Psoas muscle (tissue), 8 donors: Measurements from ENCODE around the gene IBTK. TPM values are rescaled to one million over a fixed set of nuclear protein-coding genes. Genes with fewer than 3 reads are reported as not detected.
"Not testable (repeated sequence)": the region's sequence is repeated elsewhere in the genome, so short reads cannot be mapped to it uniquely, and the experiment has no call there.

ENCODE experiments used
- ATAC-seq, 4 donors: fragments of 200-7000 bp; cut with Tn5 transposase; one replicate each; pipeline ENCODE4 v1.9.1; 2020; ENCODE audit warnings: moderate library complexity in 3 of 4, mild to moderate bottlenecking in 2 of 4
- DNase-seq, 2 donors: peaks; one replicate each; pipeline ENCODE4 v3.0.0-alpha.2; 2020
- H3K27ac ChIP-seq: fragments of 200-600 bp; one replicate; pipeline ENCODE4 v1.8.0; 2022
- H3K27me3 ChIP-seq, 3 donors: fragments of 200-600 bp in 1 of 3; one replicate each; pipeline versions ENCODE4 v1.6.1 to v1.8.0; 2013 to 2022; ENCODE audit warnings: low read length in 2 of 3, mild to moderate bottlenecking in 2 of 3, moderate library complexity in 1 of 3; ENCODE audit not compliant: insufficient read depth in 3 of 3
- H3K36me3 ChIP-seq, 2 donors: fragments of 200-600 bp in 1 of 2; one replicate each; pipeline versions ENCODE4 v1.6.1 to v1.8.0; 2013 to 2022; ENCODE audit warnings: low read depth in 1 of 2, mild to moderate bottlenecking in 1 of 2, moderate library complexity in 1 of 2; ENCODE audit not compliant: insufficient read depth in 1 of 2
- H3K4me1 ChIP-seq: fragments of 200-600 bp; one replicate; pipeline ENCODE4 v1.8.0; 2022
- H3K4me3 ChIP-seq: fragments of 200-600 bp; one replicate; pipeline ENCODE4 v1.8.0; 2022; ENCODE audit warnings: mild to moderate bottlenecking
- H3K9me3 ChIP-seq: fragments of 200-600 bp; one replicate; pipeline ENCODE4 v1.8.0; 2022
- CTCF ChIP-seq: fragments of 200-600 bp; IDR thresholded peaks from one replicate; pipeline ENCODE4 v1.8.0; 2022; ENCODE audit warnings: antibody characterized with exemption
- WGBS, 3 donors: extraction: QIAGEN DNeasy Blood & Tissue Kit; methylation state at CpG; one replicate each; pipeline versions ENCODE4 v1.1.6 to v1.1.7; 2013; 5-methylcytosine and 5-hydroxymethylcytosine counted together
- intact Hi-C, 2 donors: fragments of 100-400 bp; cut with DNase I; formaldehyde crosslinking; loops; one replicate each; pipeline versions ENCODE4 v1.11.0 to v1.14.2; 2022
- polyA plus RNA-seq, 3 donors: library from polyadenylated mRNA; stranded (reverse); fragments of 200-250 nt; gene quantifications; one replicate each; pipeline ENCODE4 v1.2.3, GENCODE V29; 2013
- total RNA-seq, 4 donors: library from RNA; stranded (reverse); fragmentation: NEBNext Ultra II Directional in 2 of 4; extraction: Animal tissue kit (Norgen Biotek cat#: 25700) in 2 of 4; gene quantifications; one replicate each; pipeline versions ENCODE4 v1.2.1 to v1.2.4, GENCODE V29; 2021 to 2023
- donor health status: healthy with polysubstance abuse.
- donor health status: DM: no; HTN: no; CAD: no; lungs with moderate emphysema.
- donor health status: Bipolar disorder and iron deficiency.
- donor health status: healthy.
- donor health status: DM: yes; HTN: yes; CAD: no.
- donor health status: DM: no; HTN: no; CAD: no.
- donor health status: DM: no; HTN: no; CAD: no.
- donor health status: DM: yes; HTN: yes; CAD: no.

Gene IBTK
- total and polyA plus RNA-seq, 7 donors = 23.8 to 42.8 (median 29.4) TPM

DNA sequence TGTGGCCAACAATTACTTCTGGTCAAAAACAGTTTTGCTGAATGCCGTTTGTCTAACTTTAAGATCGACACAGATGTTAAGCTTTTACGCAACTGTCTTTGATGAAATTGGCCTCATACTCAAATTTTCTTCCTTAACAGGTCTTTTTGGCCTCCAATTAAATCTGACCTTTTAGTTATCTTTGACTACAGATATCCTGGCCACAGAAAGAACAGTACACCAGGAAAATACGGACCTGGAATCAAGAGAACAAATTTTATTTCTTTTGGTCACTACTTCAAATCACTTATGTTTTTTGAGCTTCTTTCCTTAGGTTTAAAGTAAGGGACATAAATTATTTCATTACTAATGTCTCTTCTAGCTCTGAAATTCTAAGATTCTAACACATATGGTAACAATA lies 49.8 kb downstream of the IBTK start:
- intact Hi-C loops = loop anchor here in 1 of 2 donors (10.0 kb wide), 1 partner anchor 937 kb away; no protein-coding TSS in a partner anchor
- H3K4me1 ChIP-seq = no peaks in the 10 kb centered on the region
- no peak overlapping the region for H3K27ac ChIP-seq
- no peak for TF ChIP-seq CTCF
- no peaks in the 10 kb centered on the region for H3K9me3 ChIP-seq
- ATAC-seq = no peak
- no peaks in the 10 kb centered on the region for H3K27me3 ChIP-seq
- no peak overlapping the region for H3K4me3 ChIP-seq
- no peak for DNase-seq
- peaks cover 7 to 100% of the 10 kb centered on the region in 2 donors for H3K36me3 ChIP-seq
- WGBS, 3 donors = 81 to 88% (median 84%) methylated on average over 4 of the region's 4 CpGs

- ATAC-seq, H3K27me3 ChIP-seq, H3K27ac ChIP-seq, H3K9me3 ChIP-seq, DNase-seq, H3K4me1 ChIP-seq, H3K4me3 ChIP-seq: not testable (repeated sequence)
- WGBS, 3 donors = 90 to 95% (median 90%) methylated on average over 5 of the region's 5 CpGs
- intact Hi-C loops = loop anchor here in 1 of 2 donors (10.0 kb wide), 1 partner anchor 938 kb away; no protein-coding TSS in a partner anchor
- H3K36me3 ChIP-seq = peaks cover 7 to 100% of the 10 kb centered on the region in 2 donors
Observed at GRCh38 chr6:82197245-82197644, 50.3 kb downstream of the IBTK start.

DNA sequence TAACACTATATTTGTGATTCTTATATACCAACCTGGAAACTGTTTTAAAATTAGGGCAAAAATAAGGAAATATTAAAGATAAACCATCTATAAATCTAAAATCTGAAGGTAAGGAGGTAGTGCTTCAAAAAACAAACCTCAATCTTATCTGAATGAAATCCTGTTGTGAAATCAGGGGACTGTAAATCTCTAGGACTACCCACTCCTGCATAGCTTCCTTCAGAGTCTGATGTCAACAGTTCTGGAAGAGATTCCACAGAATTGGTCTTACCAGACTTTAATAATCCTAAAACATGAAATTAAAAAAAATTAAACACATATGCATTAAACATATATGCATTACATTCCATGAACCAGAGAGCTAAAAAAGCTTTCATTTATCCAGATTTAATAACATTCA lies 51.4 kb downstream of the IBTK start:
- Histone ChIP-seq H3K4me1 (no peaks in the 10 kb centered on the region), H3K4me3 (no peak overlapping the region), H3K27ac (no peak overlapping the region), H3K36me3 (peaks cover 7 to 100% of the 10 kb centered on the region in 2 donors), H3K27me3 (no peaks in the 10 kb centered on the region), H3K9me3 (no peaks in the 10 kb centered on the region)
- intact Hi-C loops = loop anchor here in 1 of 2 donors (10.0 kb wide), 1 partner anchor 939 kb away; no protein-coding TSS in a partner anchor
- no peak for DNase-seq
- TF ChIP-seq CTCF = no peak
- no peak for ATAC-seq

DNA sequence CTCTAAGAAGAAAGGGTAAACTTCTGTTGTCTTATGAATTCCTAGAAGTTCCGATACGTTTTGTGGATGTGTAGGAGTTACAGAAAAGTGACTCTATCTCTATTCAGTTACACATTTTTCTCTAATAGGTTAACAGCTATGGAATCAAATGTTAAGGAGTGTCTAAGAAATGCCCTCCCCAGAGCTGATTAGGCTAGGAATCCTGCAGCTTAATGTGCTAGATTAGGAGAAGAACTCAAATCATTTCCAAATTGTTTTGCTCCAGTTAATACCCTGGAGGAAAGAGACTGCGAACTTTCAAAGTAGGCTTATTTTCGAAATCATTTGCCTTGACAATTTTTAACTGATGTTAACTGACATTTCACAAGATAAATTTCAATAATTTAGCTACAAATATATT lies 51.9 kb downstream of the IBTK start:
- WGBS, 3 donors = 84 to 90% (median 88%) methylated on average over 4 of the region's 4 CpGs
- no peak for ATAC-seq
- intact Hi-C loops = loop anchor here in 1 of 2 donors (10.0 kb wide), 1 partner anchor 939 kb away; no protein-coding TSS in a partner anchor
- peaks cover 7 to 100% of the 10 kb centered on the region in 2 donors for H3K36me3 ChIP-seq
- no peak overlapping the region for H3K27ac ChIP-seq
- no peaks in the 10 kb centered on the region for H3K9me3 ChIP-seq
- H3K4me1 ChIP-seq = no peaks in the 10 kb centered on the region
- H3K4me3 ChIP-seq = no peak overlapping the region
- no peak for DNase-seq
- TF ChIP-seq CTCF = no peak
- no peaks in the 10 kb centered on the region for H3K27me3 ChIP-seq

DNA sequence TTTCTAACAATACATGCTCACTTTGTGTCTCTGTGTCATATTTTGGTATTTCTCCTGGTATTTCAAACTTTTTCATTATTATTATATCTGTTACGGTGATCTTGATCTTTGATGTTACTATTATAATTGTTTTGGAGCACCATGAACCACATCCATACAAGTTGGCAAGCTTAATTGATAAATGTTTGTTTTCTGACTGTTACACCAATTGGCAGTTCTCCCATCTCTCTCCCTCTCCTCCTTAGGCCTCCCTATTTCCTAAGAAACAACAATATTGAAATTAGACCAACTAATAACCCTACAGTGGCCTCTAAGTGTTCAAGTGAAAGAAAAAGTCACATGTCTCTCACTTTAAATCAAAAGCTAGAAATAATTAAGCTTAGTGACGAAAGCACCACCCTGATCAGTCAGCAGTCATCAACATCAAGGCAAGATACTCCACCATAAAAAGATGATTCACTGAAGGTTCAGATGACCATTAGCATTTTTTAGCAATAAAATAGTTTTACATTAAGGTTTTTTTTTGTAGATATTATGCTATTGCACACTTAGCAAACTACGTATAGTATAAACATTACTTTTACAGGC lies 61.5 kb downstream of the IBTK start:
- H3K4me3 ChIP-seq = no peak overlapping the region
- no peak for TF ChIP-seq CTCF
- no peak for DNase-seq
- H3K9me3 ChIP-seq = no peaks in the 10 kb centered on the region
- 89 to 94% (median 90%) methylated on average over 3 of the region's 3 CpGs for WGBS, 3 donors
- no peaks in the 10 kb centered on the region for H3K27me3 ChIP-seq
- no peak for ATAC-seq
- H3K4me1 ChIP-seq = no peaks in the 10 kb centered on the region
- H3K27ac ChIP-seq = no peak overlapping the region
- H3K36me3 ChIP-seq = peaks cover 6 to 83% of the 10 kb centered on the region in 2 donors
- intact Hi-C loops = no loop called here
